GM18519 (cell line): Measurements from ENCODE around the gene SCAMP5.

ENCODE experiments used
- ATAC-seq: cut with Tn5 transposase; IDR thresholded peaks from one replicate; pipeline ENCODE4 v1.9.1; 2021; ENCODE audit warnings: mild to moderate bottlenecking, moderate library complexity; ENCODE audit not compliant: unreplicated experiment, low FRiP score

Gene SCAMP5

GRCh38 chr15:75065851-75066509 lies 70.6 kb downstream of the SCAMP5 start:
- no peak for ATAC-seq

GRCh38 chr15:75067123-75067830 lies 71.9 kb downstream of the SCAMP5 start:
- ATAC-seq = no peak

GRCh38 chr15:75068748-75069147 lies 73.4 kb downstream of the SCAMP5 start:
- no peak for ATAC-seq

- ATAC-seq = peak; percentile 66
Measured at GRCh38 chr15:75069301-75069925, 74.0 kb downstream of the SCAMP5 start.

- no peak for ATAC-seq
Measured at GRCh38 chr15:75070674-75071073, 75.3 kb downstream of the SCAMP5 start.
